Right lobe of liver (tissue), 4 donors: ENCODE results near the gene PIAS1.

Experiments used
- CTCF ChIP-seq, 4 donors: fragments of 200-600 bp in 3 of 4; fragments of 450-650 bp in 1 of 4; IDR thresholded peaks; one replicate each; pipeline versions ENCODE4 v1.5.1 to v1.8.0; 2016 to 2022; ENCODE audit warnings: antibody characterized with exemption in 4 of 4, mild to moderate bottlenecking in 2 of 4
- POLR2A ChIP-seq: fragments of 450-650 bp; IDR thresholded peaks from one replicate; pipeline ENCODE4 v1.6.1; 2017; ENCODE audit warnings: antibody characterized with exemption, mild to moderate bottlenecking
- donor health status: DM: no; HTN: no; CAD: no.
- donor health status: DM: no; HTN: no; CAD: no.
- donor health status: DM: no; HTN: yes; CAD: no.

- no peak for TF ChIP-seq CTCF (IDR thresholded peaks at IDR 0.05)
- no peak for TF ChIP-seq POLR2A
Measured at GRCh38 chr15:68045289-68046265, 8.5 kb upstream of the PIAS1 start.
